ENCODE results near the gene TPSG1.
"Not testable (repeated sequence)": the region's sequence is repeated elsewhere in the genome, so short reads cannot be mapped to it uniquely, and the experiment has no call there.

TPSG1 gene

DNA sequence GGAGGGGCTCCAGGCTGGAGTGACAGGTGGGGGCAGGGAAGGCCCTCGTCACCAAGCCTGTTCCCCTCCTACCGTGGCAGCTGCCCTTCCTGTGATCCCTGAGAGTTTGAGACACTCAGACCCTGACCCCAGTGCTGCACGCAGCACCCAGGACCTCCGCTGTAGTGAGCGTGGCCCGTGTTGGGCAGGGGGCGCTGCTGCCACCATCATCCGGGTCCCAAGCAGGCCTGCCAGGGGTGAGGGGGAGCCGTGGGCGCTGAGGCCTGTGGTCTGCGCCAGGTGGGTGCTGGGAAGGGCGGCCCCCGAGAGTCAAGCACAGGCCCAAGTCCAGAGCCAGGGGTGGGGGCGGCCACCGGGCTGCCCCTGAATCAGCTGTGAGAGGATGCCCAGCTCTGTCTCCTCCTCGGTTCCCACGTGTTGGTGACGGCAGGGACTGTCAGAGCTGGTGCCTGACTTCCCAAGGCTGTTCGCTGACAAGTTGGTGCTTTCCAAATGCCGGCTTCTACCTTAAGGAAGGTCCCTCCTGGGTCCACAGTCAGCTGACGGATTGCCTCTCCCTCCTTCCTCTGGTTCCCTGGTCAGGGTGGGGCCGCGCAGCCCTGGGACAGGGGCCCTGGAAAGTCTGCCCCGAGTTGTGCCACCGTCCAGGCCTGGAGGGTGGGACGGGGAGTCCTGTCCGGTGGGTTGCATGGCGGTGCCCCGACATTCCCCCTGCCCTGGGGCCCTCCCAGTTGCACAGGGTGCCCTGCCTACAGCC lies 31.1 kb downstream of the TPSG1 start:
- DNase-seq = no peak

DNA sequence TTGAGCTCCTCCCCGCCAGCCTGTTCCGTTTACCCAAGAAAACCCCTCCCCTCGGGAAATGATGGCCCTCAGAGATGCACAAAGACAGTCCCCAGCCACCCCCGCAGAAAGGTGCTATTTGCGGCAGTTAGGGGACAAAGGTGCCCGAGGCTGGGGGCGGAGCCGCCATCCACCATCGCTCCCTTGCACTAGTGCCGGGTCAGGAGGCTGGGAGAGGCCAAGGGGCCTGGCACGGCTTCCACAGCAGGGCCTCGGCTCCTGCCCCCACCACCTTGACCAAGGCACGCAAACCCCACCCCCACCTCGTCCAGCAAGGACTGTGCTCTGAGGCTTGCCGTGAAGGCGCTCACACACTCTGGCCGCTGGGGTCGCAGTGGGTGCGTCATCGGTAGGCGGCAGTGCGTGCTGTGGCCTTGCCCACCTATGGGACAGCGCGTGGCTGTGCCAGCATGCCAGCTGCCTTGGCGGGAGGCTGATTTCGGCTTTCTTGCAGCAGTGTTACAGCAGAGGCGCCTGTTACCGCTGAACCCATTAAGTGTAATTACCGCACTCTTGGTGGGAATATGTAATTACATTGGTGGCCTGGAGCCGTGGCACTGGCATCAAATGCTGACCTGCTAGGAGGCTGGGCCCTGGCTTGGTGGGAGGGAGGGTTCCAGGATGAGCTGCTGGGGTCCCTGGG lies 31.8 kb downstream of the TPSG1 start:
- no peak for DNase-seq

DNA sequence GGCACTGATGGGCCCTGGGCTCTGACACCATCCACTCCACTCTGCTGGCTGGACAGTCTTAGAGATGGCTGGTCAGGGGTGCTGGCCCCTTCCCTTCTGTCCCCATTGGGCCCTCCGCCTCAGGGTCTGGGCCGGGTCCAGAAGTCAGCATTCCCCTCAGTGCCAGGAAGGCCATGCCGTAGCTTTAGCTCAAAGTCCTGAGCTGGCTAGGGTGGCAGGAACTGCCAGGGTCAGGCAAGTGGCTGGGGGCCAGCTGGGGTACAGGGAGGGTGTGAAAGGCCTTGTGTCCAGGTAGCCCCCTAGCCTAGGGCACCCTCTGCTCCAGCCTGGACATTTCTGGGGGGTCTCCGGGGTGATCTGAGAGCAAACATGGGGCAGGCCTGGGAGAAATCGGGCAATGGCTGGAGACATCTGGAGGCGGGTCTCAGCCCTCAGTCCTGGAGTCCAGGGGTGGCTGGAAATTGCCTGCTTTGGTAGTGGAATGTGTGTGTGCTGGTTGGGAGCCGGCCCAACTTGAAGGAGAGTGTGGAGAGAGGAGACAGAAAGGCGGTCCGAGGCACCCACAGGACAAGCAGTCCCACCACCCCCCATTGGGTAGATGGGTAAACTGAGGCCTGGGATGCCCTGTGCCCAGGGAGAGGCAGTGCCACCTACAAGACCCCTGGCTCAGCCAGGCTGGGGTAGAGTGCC lies 32.5 kb downstream of the TPSG1 start:
- no peak for DNase-seq

DNA sequence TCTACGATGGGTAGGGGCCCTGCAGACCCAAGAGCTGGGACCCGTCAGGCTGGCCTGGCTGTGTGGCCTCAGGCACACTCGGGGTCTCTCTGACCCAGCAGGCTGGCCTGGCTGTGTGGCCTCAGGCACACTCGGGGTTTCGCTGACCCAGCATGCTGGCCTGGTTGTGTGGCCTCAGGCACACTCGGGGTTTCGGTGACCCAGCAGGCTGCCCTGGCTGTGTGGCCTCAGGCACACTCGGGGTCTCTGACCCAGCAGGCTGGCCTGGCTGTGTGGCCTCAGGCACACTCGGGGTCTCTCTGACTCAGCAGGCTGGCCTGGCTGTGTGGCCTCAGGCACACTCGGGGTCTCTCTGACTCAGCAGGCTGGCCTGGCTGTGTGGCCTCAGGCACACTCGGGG lies 34.3 kb downstream of the TPSG1 start:
- DNase-seq = not testable (repeated sequence)

DNA sequence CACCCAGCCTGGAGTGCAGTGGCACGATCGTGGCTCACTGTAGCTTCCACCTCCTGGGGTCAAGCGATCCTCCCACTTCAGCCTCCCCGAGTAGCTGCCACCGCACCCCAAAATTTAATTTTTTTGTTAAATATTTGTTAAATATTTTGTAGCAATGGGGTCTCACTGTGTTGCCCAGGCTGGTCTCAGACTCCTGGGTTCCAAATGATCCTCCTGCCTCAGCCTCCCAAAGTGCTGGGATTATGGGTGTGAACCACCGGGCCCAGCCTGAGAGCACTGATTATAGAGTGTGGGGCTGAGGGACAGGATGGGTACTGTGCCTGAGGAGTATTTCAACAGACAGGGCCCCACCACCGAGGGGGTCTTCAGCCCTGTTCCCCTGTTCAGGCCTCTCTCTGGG lies 35.6 kb downstream of the TPSG1 start:
- DNase-seq = no peak

DNA sequence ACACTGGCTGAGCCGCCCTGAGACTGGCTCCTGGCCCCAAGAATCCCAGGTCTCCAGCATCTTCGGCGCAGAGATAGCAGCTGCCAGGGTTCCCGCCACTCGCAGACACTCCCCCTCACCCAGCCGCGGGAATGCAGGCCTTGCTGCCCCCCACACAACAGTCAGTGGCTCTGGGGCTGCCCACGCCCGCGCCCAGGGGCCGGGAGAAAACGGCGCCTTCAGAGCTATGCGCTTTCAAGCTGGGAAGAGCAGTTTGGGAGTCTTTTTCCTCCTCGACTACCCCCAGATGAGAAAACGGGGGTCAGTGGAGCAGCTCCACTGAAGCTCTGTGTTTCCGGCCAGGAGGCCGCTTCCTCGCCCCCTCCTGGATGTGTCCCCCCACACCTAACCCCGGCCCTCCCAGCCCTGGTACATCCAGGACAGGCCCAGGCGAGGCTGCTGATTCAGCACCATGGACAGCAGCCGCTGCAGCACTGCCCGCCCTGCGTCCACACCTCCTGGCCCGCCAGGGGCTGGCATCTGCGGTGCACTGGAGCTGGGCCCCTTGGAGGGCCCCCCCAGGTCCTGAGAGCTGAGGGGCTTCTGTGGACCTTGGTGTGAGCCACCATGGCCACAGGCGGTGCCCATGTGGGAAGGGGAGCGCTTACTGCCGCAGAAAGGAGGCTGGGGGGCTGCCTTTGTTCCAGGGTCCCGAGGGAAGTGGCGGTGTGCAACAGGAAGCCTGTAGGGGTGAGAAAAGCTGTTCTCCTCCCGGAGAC lies 36.5 kb downstream of the TPSG1 start:
- peak; percentile 31 for DNase-seq

DNA sequence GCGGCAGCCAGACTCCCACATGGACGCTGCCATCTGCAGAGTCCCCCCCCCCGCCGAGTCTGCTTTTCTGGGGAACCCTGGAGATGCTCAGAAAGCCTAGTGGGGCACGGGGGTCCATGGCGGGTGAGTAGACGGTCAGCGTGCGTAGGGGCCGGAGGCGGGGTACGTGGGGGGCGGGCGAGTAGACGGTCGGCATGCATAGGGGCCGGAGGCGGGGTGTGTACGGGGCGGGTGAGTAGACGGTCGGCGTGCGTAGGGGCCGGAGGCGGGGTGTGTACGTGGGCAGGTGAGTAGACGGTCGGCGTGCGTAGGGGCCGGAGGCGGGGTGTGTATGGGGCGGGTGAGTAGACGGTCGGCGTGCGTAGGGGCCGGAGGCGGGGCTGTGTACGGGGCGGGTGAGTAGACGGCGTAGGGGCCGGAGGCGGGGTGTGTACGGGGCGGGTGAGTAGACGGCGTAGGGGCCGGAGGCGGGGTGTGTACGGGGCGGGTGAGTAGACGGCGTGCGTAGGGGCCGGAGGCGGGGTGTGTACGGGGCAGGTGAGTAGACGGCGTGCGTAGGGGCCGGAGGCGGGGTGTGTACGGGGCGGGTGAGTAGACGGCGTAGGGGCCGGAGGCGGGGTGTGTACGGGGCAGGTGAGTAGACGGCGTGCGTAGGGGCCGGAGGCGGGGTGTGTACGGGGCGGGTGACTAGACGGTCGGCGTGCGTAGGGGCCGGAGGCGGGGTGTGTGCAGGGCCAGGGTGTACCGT lies 39.4 kb downstream of the TPSG1 start:
- not testable (repeated sequence) for DNase-seq

DNA sequence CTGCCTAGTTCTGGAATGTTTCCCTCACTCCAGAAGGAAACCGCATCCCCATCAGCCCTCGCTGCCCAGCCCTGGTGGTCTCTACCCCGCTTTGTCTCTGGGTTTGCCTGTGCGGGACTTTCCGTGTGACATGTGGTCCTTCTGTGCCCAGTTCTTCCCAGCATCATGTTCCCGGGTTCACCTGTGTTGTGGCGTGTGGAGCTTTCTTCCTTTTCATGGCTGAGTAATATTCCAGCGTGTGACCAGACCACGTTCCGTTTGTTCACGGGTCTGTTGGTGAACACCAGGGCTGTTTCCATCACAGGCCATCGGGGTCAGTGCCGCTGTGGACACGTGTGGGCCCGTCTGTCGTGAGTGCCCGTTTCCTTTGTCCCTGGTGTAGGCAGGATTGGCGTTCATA lies 40.1 kb downstream of the TPSG1 start:
- no peak for DNase-seq

DNA sequence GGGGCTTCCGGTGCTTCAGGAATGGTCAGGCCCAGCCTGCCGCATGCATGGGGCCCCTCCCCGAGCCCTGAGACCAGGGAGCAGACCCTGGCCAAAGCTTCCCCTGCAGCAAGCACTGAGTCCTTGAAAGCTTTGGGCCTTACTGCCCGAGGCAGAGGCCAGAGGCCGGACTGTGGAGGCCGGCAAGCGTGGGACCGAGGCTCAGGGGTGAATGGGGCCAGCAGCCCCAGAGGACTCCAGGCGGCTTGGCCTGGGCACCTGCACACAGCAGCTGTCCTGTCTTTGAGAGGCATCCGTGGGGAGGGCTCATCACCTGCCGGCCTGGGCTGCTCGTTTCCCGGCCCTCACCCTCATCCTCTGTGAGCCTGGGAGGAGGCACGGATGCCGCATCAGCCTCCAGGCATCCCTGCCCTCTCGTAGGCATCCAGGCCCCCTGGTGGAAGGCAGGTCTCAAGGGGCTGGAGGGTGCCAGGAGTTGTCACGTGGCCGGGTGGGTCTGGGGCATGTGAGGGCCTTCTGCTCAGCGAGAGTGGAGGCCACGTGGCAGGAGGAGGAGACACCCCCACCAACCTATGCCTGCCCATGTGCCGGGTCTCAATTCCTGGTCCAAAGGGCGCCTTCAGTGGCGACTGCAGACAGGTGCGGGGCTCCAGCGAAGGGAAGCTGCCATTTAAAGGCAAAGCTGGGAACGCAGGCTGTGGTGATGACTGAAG lies 40.8 kb downstream of the TPSG1 start:
- no peak for DNase-seq

DNA sequence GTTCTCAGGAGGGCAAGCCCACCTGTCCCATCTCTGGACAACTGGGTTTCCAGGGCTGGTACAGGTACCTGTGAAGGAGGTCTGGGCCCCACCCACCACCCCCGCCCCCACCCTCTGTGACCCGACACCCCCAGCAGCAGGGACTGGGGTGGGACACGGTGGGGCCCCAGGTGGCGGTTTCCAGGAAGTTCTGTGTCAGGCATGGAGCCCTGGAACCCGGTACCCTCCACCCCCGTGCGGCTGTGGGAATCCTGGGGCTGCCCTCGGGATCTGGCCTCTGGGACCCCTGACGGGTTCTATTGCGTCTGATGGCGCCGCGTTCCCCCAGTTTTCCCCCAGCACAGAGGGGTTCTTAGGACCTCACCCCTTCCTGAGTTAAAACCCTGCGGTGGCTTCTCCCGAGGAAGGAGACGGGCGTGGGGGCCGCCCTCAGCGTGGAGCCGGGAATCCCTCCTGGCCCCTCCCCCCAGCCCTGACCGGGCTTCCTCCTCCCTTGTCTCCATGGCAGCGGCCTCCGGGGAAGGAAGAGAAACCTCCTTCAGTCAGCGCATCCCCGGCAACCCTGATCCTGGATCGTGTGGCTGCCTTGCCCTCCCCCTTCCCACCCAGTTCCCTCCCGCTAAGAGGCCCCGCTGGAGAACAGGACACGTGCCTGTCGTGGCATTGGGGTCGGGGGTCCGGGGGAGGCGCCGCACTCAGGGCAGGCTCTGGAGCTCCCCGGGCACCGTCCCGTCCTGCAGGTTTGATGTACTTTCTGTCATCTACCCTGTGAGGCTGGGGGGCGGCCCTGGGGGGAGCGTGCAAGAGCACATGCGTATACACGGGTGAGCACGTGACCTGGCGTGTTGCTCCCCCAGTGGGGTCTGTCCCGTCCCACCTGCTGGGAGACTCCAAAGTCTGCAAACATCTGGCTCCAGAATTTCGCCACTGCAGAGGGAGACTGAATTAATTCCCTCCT lies 41.8 kb downstream of the TPSG1 start:
- no peak for DNase-seq

DNA sequence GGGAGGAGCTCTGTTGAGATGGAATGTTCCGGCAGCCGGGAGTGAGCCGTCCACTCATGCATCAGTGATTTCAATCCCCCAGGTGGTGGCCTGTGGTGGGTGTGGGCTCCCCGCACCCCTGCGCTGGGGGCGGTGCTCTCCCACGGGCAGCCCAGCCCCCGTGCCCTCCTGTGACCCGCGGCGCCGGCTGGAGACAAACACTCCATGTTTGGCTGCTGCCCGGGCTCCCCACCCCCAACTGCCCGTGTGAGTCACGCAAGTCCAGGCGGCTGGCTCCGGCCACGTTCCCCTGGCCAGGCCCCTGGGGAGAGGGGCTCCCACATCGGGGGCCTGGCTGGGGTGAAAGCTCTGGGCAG lies 42.8 kb downstream of the TPSG1 start:
- DNase-seq = no peak

DNA sequence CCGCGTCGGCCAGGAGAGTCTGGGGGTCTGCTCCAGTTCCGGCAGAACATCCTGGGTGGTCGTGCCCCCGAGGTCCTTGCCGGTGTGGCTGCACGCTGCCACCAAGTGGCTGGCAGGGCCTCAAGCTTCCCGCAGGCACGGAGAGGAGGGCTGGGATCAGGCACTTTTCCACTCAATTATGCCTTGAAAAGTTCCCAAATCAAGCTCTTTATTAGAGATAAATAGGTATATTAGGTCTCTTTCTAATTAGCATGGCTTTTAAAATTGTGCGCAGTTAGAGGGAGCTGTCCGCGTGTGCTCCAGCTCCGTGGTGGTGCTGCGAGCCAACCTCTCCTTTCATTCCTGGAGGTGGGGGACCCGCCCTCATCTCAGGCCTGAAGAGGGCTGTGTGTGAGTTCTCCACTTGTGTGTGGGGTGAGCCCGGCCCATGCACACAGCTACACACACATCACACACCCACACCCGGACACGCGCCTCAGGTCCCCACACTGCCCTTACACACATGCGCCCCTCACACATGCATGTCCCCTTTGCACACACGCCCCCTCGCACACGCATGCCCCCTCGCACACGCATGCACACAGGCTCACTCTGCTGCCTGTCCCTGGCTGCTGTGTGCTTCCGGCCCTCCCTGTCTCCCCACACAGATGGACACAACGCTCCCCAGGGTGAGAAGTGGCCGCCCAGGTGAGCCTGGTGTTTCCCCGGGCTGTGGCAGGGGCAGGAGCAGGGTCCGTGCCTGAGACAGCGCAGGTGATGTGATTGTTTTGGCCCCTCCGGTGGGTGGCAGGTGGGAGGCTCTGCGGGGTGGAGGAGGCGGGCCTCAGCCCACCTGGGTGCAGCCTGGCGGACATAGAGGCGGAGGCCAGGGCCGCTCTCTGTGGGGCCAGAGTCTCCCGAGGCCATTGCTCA lies 43.4 kb downstream of the TPSG1 start:
- no peak for DNase-seq

DNA sequence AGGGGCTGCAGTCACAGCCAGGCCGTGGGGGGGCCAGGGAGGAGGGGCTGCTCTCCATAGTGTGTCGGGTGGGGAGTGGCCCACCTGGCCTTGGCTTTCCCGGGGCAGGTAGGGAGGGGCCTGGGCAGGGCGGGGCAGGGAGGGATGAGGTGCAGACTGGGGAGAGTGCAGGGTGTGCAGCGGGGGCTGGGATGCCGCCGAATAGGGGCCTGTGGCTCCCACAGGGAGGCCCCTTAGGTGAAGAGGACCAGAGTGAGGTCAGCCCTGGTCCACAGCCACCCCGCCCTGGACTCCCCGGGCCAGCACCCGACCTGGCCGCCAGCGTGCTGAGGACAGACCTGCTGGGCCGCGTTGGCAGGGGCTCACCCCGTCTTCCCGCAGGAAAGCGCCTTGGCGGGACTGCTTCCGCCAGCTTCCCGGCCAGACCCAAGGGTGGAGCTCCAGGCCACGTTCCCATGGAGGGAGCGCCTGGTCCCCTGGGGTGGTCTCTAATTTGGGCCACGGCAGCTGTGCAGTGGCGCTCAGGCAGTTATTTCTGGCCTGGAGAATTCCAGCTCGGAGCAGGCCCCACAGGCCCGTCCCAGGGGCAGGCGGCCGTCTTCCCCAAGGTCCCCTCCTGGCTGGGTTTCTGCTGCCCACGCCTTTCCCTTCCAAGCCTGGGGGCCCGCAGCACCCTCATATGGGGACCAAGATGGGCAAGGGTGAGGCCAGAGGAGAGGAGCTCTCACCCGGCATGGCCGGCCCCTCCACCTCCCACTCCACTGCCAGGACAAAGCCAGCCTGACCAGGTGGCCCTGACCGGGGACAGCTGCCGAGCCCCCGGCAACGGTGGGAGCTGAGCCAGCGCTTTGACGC lies 44.3 kb downstream of the TPSG1 start:
- DNase-seq = no peak

DNA sequence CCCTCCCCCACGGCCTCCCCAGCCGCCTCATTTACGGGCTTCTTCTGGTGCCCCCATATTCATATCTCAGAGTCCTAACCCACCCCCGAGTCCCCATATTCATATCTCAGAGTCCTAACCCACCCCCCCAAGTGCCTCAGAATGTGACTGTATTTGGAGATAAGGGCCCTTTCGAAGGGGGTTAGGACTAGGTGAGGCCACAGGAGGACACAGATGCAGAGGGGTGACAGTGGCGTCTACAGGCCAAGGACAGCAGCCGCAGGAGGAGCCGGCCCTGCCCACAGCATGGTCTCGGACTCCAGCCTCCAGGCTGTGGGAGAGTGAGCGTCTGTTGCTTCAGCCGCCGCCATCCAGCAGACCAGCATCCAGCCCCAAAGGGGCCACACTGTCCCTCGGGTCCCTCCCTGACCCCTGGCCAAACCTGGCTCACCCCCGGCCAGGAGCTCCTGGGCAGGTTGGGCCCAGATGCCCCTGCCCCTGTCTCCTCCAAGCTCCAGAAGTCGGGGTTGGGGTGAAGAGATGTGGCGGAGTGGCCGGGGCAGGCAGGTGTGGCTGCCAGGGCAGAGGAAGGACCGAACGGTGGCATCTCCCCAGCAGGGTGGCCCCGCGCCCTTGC lies 46.7 kb downstream of the TPSG1 start:
- no peak for DNase-seq

DNA sequence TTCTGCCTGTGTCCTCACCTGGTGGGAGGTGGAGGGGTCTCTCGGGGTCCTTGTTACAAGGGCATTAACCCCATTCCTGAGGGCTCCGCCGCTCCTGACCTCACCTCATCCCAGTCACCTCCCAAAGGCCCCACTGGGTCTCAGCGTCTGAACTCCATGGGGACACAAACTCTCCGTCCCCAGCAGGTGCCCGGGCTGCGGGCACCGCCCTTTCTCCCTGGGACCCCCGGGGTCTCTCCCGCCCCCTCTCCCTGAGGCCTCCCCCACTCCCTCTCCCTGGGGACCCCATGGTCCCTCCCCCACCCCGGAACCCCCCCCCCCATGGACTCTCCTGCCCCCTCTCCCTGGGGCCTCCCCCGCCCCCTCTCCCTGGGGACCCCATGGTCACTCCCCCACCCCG lies 47.3 kb downstream of the TPSG1 start:
- no peak for DNase-seq

DNA sequence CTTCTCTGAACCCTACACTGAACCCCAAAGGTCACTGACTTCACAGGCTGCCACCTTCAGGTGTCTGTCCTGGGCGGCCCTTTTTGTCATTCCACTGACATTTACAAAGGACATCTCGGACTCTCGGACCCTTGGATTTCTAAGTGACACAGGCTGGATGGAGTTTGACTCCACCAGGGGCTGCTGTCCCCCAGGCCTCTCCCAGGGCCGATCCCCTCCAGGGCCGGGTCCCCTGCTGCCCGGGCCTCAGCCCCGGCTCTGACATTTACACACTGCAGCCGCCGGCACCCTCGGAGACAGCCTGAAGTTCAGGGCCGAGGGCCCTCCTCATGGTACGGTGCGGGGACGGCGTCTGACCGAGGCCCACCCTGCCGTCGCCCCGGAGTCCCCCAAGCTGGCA lies 48.0 kb downstream of the TPSG1 start:
- no peak for DNase-seq

DNA sequence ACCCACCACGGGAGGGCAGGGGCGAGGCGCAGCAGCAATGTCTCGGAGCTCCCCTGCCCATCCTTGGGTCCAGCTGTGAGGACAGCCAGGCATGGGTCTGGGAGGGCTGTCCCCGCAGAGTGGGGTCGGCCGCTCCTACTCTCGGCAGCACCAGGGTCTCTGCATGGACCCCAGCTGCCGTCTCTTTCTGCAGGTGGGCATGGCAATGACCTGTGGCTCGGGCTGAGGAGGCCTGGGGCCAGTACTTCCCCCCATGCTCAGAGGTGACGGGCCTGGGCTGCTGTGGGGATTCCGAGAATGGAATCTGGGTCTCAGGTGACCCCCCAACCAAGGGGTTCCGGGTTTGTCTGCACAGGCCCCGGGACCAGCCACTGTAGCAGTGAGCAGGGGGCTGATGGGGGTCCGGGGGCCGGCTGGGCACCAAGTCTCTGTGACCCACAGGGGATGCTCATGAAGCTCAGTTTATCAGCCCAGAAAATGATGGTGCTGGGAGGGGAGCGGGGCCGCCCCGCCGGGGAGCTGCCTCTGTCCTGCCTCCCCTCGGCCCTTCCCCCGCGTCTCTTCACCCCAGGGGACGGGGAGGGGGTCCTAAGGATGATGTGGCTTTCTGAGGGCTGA lies 48.7 kb downstream of the TPSG1 start:
- no peak for DNase-seq
